Activated CD8-positive, alpha-beta memory T cell treated with anti-CD3 and anti-CD28 coated beads, Interleukin-2, amount 10 ng/mL, durations not matched to agents 7 days and 5 days (primary cell): Measurements from ENCODE around the gene WNT7A. TPM values are rescaled to one million over a fixed set of nuclear protein-coding genes. Genes with fewer than 3 reads are reported as not detected.

Experiments used
- ATAC-seq: fragments of 150-1000 bp; cut with Tn5 transposase; one replicate; pipeline ENCODE4 v1.10.0; 2021; ENCODE audit warnings: moderate library complexity
- CTCF ChIA-PET: fragments of 350-600 bp; sonication (Branson Sonifier 250); formaldehyde crosslinking; loops from one replicate; lab custom pipeline; 2021; ENCODE audit warnings: antibody characterized with exemption; lab: Charles Lee
- DNase-seq: peaks from one replicate; pipeline ENCODE4 v3.0.0-alpha.2; 2020
- H3K27ac Mint-ChIP-seq: one replicate; pipeline ENCODE4 v1.8.0; 2021; ENCODE audit warnings: mild to moderate bottlenecking, mixed read lengths
- H3K27me3 Mint-ChIP-seq: one replicate; pipeline ENCODE4 v1.8.0; 2021; ENCODE audit warnings: mixed read lengths
- H3K36me3 Mint-ChIP-seq: one replicate; pipeline ENCODE4 v1.8.0; 2021; ENCODE audit warnings: mild to moderate bottlenecking, mixed read lengths
- H3K4me1 Mint-ChIP-seq: one replicate; pipeline ENCODE4 v1.8.0; 2021; ENCODE audit warnings: mixed read lengths
- H3K4me3 Mint-ChIP-seq: one replicate; pipeline ENCODE4 v1.8.0; 2021; ENCODE audit warnings: mild to moderate bottlenecking, moderate library complexity, mixed read lengths
- H3K9me3 Mint-ChIP-seq: one replicate; pipeline ENCODE4 v1.8.0; 2022; ENCODE audit warnings: low read depth, mixed read lengths
- total RNA-seq, 2 experiments: library from RNA; stranded (reverse); gene quantifications; one replicate each; pipeline ENCODE4 v1.2.3, GENCODE V29; 2021

The WNT7A gene
- total RNA-seq, 2 experiments from 2014 or later = not detected

GRCh38 chr3:13780432-13781176, 99.3 kb downstream of the WNT7A start:
- Mint-ChIP-seq H3K4me1 (no peaks in the 10 kb centered on the region), H3K4me3 (no peak overlapping the region), H3K27me3 (peaks cover 15% of the 10 kb centered on the region), H3K36me3 (no peaks in the 10 kb centered on the region), H3K9me3 (no peaks in the 10 kb centered on the region), H3K27ac (no peak overlapping the region)
- no peak for ATAC-seq
- no peak for DNase-seq
- CTCF ChIA-PET = no interaction called here

- DNase-seq (no peak), ATAC-seq (no peak)
- CTCF ChIA-PET = no interaction called here
- H3K4me1 Mint-ChIP-seq = no peaks in the 10 kb centered on the region
- no peak overlapping the region for H3K27ac Mint-ChIP-seq
- no peaks in the 10 kb centered on the region for H3K36me3 Mint-ChIP-seq
- no peak overlapping the region for H3K4me3 Mint-ChIP-seq
- no peaks in the 10 kb centered on the region for H3K9me3 Mint-ChIP-seq
- peaks cover 2% of the 10 kb centered on the region for H3K27me3 Mint-ChIP-seq
Observed at GRCh38 chr3:13776253-13777050, 103.4 kb downstream of the WNT7A start.

DNA sequence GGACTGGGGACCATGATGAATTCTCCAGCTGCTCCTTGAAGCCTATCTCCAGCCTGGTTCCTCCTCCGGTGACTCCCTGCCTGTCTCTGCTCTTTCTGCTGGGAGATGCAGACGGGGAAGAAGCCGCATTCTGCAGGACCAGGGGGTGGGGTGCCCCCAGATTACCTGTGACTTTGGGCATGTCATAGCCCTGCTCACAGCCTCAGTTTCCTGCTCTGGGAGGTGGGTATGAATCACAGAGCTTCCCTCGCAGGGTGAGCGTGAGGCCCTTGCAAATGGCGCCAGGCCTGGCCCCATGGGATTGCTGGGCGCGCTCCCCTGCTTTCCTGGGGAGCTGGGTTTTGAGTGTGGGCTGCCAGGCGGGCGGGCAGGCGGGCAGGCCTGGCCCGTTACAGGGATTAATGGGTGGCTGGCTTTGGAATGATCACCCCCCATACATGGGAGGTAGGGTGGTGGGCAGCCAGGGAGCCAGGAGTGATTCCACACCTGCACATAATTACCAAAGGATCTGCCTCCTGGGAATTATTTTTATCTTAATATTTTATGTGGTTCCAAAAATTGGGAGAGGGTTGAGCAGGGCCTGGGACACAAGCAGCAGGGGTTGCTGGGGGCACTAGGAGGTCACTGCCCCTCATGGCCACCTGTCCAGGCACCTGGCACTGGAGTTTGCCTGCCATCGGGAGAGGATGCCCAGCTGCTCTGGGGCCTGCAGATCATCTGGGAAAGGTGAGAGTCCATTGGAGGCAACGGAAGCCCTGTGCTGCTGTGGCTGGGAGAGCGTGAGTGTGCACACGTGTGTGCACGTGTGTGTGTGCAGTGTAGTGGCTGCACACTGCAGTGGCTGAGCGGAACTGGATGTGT, 106.8 kb downstream of the WNT7A start:
- CTCF ChIA-PET = no interaction called here
- Mint-ChIP-seq H3K9me3 (no peaks in the 10 kb centered on the region), H3K27me3 (no peaks in the 10 kb centered on the region), H3K27ac (no peak overlapping the region), H3K4me1 (no peaks in the 10 kb centered on the region), H3K4me3 (no peak overlapping the region), H3K36me3 (no peaks in the 10 kb centered on the region)
- ATAC-seq (no peak), DNase-seq (no peak)

DNA sequence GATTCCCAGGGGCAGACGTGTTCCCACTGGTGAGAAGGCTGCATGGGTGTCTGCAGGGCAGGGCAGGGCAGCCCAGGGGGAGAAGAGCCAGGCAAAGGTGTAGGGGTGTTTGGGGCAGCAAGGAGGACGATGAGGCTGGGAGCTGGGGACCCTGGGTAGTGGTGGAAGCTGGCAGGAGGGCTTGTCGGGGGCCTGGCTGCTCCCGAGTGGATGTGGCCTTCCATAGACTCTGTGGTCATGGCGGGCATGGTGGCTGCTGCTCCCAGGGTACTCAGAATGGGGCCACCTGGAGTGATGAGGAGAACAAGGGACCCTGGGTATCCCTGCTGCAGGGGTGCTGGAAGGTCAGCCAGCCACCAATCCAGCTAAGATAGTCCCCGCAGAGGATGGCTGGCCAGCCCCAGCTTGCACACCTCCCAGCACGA, 107.5 kb downstream of the WNT7A start:
- DNase-seq = no peak
- Mint-ChIP-seq H3K27ac (no peak overlapping the region), H3K27me3 (no peaks in the 10 kb centered on the region), H3K4me1 (no peaks in the 10 kb centered on the region), H3K9me3 (no peaks in the 10 kb centered on the region), H3K4me3 (no peak overlapping the region), H3K36me3 (no peaks in the 10 kb centered on the region)
- ATAC-seq = no peak
- CTCF ChIA-PET = no interaction called here

GRCh38 chr3:13771496-13771895, 108.4 kb downstream of the WNT7A start:
- Mint-ChIP-seq H3K4me3 (no peak overlapping the region), H3K27me3 (no peaks in the 10 kb centered on the region), H3K36me3 (no peaks in the 10 kb centered on the region), H3K4me1 (no peaks in the 10 kb centered on the region), H3K9me3 (no peaks in the 10 kb centered on the region), H3K27ac (no peak overlapping the region)
- ATAC-seq (no peak), DNase-seq (no peak)
- CTCF ChIA-PET = no interaction called here

DNA sequence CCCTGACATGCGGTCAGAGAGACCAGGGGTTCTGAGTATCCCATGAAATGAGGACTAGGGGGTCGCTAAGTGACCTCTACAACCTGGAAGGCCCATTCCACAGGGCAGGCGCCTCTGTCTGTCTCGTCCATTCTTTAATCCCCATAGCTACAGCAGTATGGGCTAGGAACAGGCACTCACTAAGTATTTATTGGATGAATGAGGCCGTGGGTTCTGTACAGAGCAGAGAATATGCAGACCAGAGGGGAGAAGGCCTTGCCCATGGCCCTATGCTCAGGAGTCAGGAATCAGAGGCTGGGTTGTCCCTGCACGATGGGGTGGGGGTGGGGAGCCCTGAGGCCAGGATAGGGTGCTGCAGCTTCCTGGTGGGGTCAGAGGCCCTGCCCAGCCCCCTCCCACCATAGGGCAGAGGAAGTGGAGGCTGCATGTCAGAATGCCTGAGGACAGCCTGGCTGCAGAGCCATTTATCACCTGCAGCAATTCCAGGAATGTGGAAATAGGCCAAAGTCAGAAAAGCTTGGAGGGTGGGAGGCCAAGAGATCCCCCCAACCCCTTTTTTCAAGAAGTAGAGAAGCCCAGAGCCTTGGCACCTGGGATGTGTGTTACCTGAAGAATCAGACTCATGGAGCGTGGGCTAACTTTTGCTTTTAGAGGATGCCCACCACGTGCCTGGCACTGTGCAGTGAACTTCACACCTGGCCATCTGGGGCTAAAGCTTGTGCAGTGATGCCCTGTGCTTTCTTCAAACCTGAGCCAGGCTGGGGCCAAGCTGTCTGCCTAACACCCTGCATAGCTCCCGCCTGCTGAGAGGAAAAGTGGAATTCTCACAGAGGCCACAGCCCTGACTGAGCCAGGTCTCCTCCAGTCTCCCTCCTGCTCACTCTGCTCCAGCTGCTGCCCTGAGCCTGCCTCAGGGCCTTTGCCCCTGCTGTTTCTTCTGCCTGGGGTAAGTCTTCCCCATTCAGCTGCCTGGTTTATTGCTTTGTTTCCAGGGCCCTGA, 109.4 kb downstream of the WNT7A start:
- CTCF ChIA-PET = no interaction called here
- Mint-ChIP-seq H3K27me3 (no peaks in the 10 kb centered on the region), H3K36me3 (no peaks in the 10 kb centered on the region), H3K4me3 (no peak overlapping the region), H3K9me3 (no peaks in the 10 kb centered on the region), H3K27ac (no peak overlapping the region), H3K4me1 (no peaks in the 10 kb centered on the region)
- DNase-seq (no peak), ATAC-seq (no peak)

- no peaks in the 10 kb centered on the region for H3K4me1 Mint-ChIP-seq
- H3K4me3 Mint-ChIP-seq = no peak overlapping the region
- ATAC-seq (no peak), DNase-seq (no peak)
- H3K27ac Mint-ChIP-seq = no peak overlapping the region
- no peaks in the 10 kb centered on the region for H3K27me3 Mint-ChIP-seq
- H3K36me3 Mint-ChIP-seq = no peaks in the 10 kb centered on the region
- H3K9me3 Mint-ChIP-seq = no peaks in the 10 kb centered on the region
- CTCF ChIA-PET = no interaction called here
Observed at GRCh38 chr3:13769422-13769821, 110.4 kb downstream of the WNT7A start.

GRCh38 chr3:13768453-13768852, 111.4 kb downstream of the WNT7A start:
- ATAC-seq (no peak), DNase-seq (no peak)
- CTCF ChIA-PET = no interaction called here
- H3K27ac Mint-ChIP-seq = no peak overlapping the region
- no peaks in the 10 kb centered on the region for H3K27me3 Mint-ChIP-seq
- H3K4me1 Mint-ChIP-seq = no peaks in the 10 kb centered on the region
- no peaks in the 10 kb centered on the region for H3K36me3 Mint-ChIP-seq
- H3K4me3 Mint-ChIP-seq = no peak overlapping the region
- H3K9me3 Mint-ChIP-seq = no peaks in the 10 kb centered on the region

DNA sequence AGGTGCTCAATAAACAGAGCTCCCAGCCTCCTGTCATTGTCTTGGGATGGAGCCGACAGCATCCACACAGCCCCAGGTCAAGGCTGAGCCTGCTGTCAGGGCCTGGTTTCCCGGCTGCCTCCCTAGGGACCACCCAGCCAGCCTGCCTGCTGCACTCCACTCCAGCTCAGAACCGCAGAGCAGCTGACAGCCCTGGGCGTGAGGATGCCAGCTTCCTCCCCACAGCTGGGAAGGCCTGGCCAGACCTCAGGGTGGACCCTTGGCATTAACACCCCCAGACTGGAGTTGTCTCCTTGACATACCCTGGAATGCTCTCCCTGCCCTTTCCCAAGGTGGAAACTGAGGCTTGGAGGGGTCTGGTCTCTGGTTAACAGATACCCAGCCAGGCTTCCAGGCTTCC, 112.0 kb downstream of the WNT7A start:
- H3K27ac Mint-ChIP-seq = no peak overlapping the region
- H3K4me3 Mint-ChIP-seq = no peak overlapping the region
- ATAC-seq = no peak
- CTCF ChIA-PET = no interaction called here
- no peaks in the 10 kb centered on the region for H3K9me3 Mint-ChIP-seq
- H3K27me3 Mint-ChIP-seq = no peaks in the 10 kb centered on the region
- no peaks in the 10 kb centered on the region for H3K36me3 Mint-ChIP-seq
- DNase-seq = no peak
- no peaks in the 10 kb centered on the region for H3K4me1 Mint-ChIP-seq

GRCh38 chr3:13767030-13767429, 112.8 kb downstream of the WNT7A start:
- Mint-ChIP-seq H3K27me3 (no peaks in the 10 kb centered on the region), H3K4me3 (no peak overlapping the region), H3K27ac (no peak overlapping the region), H3K4me1 (no peaks in the 10 kb centered on the region), H3K9me3 (no peaks in the 10 kb centered on the region), H3K36me3 (no peaks in the 10 kb centered on the region)
- ATAC-seq (no peak), DNase-seq (no peak)
- CTCF ChIA-PET = no interaction called here
